ENCODE results near the gene POSTN.

POSTN gene, protein sequence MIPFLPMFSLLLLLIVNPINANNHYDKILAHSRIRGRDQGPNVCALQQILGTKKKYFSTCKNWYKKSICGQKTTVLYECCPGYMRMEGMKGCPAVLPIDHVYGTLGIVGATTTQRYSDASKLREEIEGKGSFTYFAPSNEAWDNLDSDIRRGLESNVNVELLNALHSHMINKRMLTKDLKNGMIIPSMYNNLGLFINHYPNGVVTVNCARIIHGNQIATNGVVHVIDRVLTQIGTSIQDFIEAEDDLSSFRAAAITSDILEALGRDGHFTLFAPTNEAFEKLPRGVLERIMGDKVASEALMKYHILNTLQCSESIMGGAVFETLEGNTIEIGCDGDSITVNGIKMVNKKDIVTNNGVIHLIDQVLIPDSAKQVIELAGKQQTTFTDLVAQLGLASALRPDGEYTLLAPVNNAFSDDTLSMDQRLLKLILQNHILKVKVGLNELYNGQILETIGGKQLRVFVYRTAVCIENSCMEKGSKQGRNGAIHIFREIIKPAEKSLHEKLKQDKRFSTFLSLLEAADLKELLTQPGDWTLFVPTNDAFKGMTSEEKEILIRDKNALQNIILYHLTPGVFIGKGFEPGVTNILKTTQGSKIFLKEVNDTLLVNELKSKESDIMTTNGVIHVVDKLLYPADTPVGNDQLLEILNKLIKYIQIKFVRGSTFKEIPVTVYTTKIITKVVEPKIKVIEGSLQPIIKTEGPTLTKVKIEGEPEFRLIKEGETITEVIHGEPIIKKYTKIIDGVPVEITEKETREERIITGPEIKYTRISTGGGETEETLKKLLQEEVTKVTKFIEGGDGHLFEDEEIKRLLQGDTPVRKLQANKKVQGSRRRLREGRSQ

DNA sequence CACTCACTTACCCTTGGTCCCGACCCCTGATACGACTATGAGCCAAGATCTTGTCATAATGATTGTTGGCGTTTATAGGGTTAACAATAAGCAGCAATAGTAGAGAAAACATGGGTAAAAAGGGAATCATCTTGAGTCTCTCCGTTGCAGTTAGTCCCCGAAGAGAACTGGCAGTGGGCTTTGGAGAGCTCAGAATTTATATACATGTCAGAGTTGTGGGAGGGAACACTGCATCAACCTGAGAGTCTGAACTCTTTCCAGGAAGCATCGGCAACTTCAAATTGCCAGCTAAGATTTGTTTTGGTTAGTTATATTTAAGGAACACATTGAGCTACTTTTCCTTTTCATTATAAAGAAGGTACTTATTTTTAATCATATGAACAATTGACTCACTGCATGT, at the start of gene POSTN:
Gene POSTN (minus strand): TSS at position 172 of the 400 bp plus-strand sequence. CDS start 42 bp downstream, at position 130.
- Histone ChIP-seq H3K27ac (no peak within 1 kb of the TSS), H3K4me2 (no peak within 1 kb of the TSS), H3K9ac (no peak within 1 kb of the TSS), H3K4me1 (peaks cover 7% of the 10 kb centered on the region; the same call in 1 of the 2 replicates), H4K20me1 (no peaks in the 10 kb centered on the region), H3K27me3 (no peaks in the 10 kb centered on the region), H3K4me3 (no peak within 1 kb of the TSS), H3K9me3 (no peaks in the 10 kb centered on the region), H3K36me3 (no peaks in the 10 kb centered on the region)
- no peak for TF ChIP-seq Cebpa-rat (IDR thresholded peaks at IDR 0.05)

DNA sequence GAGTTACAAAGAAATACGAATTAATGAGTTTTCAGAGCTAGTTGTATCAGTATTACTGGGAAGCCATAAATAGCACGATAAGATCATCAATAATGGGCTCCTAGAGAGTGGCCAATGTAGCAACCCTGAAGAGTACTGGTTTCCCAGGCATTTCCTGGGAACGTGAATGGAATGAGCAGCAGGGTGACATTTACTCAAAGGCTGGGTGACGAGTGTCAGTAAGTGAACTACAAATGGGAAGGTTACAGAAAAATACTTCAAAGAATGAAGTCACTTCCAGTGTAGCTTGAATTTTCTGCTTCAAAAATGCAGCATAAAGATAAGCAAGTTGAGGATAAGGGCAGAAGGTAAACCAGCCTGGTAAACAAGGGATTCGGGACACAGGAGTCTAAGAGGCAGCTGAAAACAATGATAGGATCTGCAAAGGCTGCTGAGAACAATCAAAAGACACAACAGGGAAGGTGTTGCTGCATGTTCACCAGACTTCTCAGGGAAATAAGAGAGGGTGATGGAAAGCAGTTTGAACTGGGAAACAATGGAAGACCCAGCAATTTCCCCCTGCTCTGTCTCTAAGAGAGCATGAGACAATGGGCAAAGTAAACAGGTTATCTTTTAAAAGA, 48.6 kb upstream of the POSTN start:
- Histone ChIP-seq H3K4me1 (no peaks in the 10 kb centered on the region), H3K27me3 (no peaks in the 10 kb centered on the region), H3K36me3 (no peaks in the 10 kb centered on the region), H3K9ac (no peak overlapping the region), H3K4me2 (no peak overlapping the region), H3K9me3 (no peaks in the 10 kb centered on the region), H3K4me3 (no peak overlapping the region), H4K20me1 (no peaks in the 10 kb centered on the region), H3K27ac (no peak overlapping the region)
- TF ChIP-seq Cebpa-rat (IDR thresholded peaks at IDR 0.05): no peak

DNA sequence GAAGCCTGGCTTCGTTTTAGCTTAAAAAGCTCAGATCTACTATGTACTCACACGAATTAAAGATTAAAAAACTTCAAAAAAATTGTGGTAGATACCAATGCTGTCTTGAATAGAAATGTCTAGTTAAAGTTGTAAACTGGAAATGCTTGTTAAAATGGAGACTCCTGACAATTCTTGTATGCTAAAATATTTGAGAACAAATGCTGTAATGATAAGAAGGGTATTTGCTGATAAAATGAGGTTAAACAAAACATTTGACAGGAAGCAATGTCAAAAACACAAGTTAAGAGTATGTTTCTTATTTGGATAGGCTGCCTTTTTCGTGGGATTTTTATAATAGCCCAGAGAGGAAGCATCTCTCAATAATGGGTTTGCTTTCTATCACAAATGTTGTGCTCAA, 48.0 kb upstream of the POSTN start:
- H3K27ac ChIP-seq: no peak overlapping the region
- no peaks in the 10 kb centered on the region for H3K27me3 ChIP-seq
- no peaks in the 10 kb centered on the region for H4K20me1 ChIP-seq
- no peak overlapping the region for H3K4me3 ChIP-seq
- H3K9ac ChIP-seq: no peak overlapping the region
- TF ChIP-seq Cebpa-rat (IDR thresholded peaks at IDR 0.05): no peak
- H3K4me2 ChIP-seq: no peak overlapping the region
- H3K36me3 ChIP-seq: no peaks in the 10 kb centered on the region
- H3K9me3 ChIP-seq: no peaks in the 10 kb centered on the region
- H3K4me1 ChIP-seq: no peaks in the 10 kb centered on the region

DNA sequence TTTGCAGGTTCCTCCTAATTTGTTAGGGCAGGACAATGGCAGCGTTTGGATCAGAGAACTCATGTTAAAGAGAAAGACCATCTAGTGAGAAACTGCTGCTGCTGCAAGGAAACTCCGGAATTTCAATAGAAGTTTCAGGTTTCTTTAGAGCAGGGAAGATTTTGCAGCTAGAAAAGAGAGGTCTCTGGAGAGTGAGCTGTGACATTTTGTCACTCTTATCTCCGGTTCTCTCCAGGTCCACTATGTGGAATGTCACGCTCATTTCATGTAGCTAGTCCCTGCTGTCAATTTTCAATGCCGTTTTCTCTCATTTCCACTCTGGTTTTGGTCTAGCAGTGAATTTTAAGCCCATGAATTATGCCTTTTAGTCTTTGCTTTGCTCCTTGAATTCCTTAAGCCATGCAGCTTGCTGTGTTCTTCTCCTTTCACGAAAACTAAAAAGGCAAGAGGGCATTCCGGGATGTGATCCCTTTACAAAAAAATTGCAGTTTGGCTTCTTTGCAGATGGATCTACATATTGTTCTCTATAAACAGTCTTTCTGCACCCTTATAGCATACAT, 46.7 kb upstream of the POSTN start:
- TF ChIP-seq Cebpa-rat (IDR thresholded peaks at IDR 0.05): no peak
- Histone ChIP-seq H3K4me3 (no peak overlapping the region), H3K9me3 (no peaks in the 10 kb centered on the region), H4K20me1 (no peaks in the 10 kb centered on the region), H3K9ac (no peak overlapping the region), H3K4me2 (no peak overlapping the region), H3K27ac (no peak overlapping the region), H3K36me3 (no peaks in the 10 kb centered on the region), H3K27me3 (no peaks in the 10 kb centered on the region), H3K4me1 (no peaks in the 10 kb centered on the region)

DNA sequence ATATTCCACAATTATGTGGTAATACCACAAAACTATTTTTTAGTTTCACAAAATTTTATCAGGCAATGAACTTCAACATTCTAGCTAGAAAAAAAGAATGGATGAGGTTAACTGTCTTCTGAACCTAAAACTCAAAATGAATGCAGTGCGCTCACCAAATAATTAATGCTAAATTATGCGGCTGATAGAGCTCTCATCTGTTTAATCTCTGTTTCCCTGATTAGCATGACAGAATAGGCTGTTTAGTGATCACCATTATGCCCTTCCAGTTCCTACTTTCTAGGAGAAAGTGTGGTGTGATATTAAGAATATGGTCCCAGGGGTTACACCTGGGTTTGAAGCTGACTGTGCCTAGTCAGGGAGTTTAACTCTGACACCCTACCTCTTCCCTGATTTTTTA, 42.8 kb upstream of the POSTN start:
- Histone ChIP-seq H3K4me2 (no peak overlapping the region), H3K4me3 (no peak overlapping the region), H4K20me1 (no peaks in the 10 kb centered on the region), H3K27me3 (no peaks in the 10 kb centered on the region), H3K4me1 (no peaks in the 10 kb centered on the region), H3K9me3 (no peaks in the 10 kb centered on the region), H3K36me3 (no peaks in the 10 kb centered on the region), H3K9ac (no peak overlapping the region), H3K27ac (no peak overlapping the region)
- TF ChIP-seq Cebpa-rat (IDR thresholded peaks at IDR 0.05): no peak

DNA sequence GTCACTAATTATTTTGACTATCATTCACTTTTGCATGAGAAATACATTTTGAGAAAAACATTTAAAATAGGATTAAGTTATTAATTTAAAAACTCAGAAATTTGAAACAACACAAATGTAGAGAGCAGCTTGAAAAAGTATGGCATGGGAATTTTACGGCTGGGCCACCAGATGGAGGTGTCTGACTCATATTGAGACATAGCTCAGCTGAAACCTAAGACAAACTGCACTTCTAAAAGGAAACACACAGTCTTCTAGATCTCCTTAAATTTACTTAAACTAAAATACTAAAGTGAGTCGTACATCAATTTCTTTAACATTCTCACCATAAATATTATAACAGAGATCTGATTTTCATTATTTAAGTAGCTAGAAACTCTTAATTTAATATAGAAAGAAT, 41.9 kb upstream of the POSTN start:
- Histone ChIP-seq H4K20me1 (no peaks in the 10 kb centered on the region), H3K4me1 (no peaks in the 10 kb centered on the region), H3K36me3 (no peaks in the 10 kb centered on the region), H3K9me3 (no peaks in the 10 kb centered on the region), H3K4me3 (no peak overlapping the region), H3K27me3 (no peaks in the 10 kb centered on the region), H3K27ac (no peak overlapping the region), H3K9ac (no peak overlapping the region), H3K4me2 (no peak overlapping the region)
- no peak for TF ChIP-seq Cebpa-rat (IDR thresholded peaks at IDR 0.05)

DNA sequence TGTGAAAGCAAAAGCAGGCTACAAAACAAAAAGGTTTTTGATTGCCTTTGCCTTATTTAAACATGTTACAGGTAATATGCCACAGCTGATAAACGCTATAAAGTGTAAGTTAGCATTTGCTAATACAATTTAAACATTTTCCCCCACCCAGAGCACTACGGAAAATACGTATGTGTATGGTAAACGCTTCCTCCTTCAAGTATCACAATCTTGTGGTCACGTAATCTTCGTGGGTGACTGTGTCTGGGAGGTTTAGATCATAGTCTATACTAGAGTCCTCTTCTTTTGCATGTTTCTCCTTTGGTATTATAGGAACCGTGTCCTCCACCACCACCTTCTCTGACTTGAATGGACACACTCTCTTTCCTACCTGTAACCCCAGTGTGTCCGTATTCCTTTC, 38.1 kb upstream of the POSTN start:
- H3K27me3 ChIP-seq: no peaks in the 10 kb centered on the region
- no peaks in the 10 kb centered on the region for H4K20me1 ChIP-seq
- H3K4me3 ChIP-seq: no peak overlapping the region
- H3K4me1 ChIP-seq: no peaks in the 10 kb centered on the region
- no peak for TF ChIP-seq Cebpa-rat (IDR thresholded peaks at IDR 0.05)
- H3K36me3 ChIP-seq: no peaks in the 10 kb centered on the region
- H3K9ac ChIP-seq: no peak overlapping the region
- no peak overlapping the region for H3K4me2 ChIP-seq
- no peak overlapping the region for H3K27ac ChIP-seq
- no peaks in the 10 kb centered on the region for H3K9me3 ChIP-seq

DNA sequence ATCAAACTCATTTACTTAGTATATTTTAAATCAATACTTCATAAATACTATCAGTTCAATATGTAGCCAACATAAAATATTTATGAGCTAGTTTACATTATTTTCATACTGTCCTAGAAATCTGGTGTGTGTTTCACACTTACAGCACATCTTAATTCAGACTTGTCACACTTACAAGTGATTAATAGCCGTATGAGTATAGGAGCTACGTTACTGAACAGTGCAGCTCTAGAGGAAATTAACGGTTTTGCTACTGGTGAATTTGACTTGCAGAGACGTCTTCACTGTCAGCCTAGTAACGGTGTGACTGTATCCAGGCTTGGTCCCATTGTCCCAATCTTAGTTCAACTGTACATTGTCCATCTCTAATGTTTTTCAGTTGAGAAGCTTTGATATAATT, 33.7 kb upstream of the POSTN start:
- no peaks in the 10 kb centered on the region for H3K4me1 ChIP-seq
- H3K36me3 ChIP-seq: no peaks in the 10 kb centered on the region
- H3K4me3 ChIP-seq: no peak overlapping the region
- H3K4me2 ChIP-seq: no peak overlapping the region
- no peaks in the 10 kb centered on the region for H4K20me1 ChIP-seq
- no peak overlapping the region for H3K27ac ChIP-seq
- H3K27me3 ChIP-seq: no peaks in the 10 kb centered on the region
- no peaks in the 10 kb centered on the region for H3K9me3 ChIP-seq
- TF ChIP-seq Cebpa-rat (IDR thresholded peaks at IDR 0.05): no peak
- H3K9ac ChIP-seq: no peak overlapping the region

DNA sequence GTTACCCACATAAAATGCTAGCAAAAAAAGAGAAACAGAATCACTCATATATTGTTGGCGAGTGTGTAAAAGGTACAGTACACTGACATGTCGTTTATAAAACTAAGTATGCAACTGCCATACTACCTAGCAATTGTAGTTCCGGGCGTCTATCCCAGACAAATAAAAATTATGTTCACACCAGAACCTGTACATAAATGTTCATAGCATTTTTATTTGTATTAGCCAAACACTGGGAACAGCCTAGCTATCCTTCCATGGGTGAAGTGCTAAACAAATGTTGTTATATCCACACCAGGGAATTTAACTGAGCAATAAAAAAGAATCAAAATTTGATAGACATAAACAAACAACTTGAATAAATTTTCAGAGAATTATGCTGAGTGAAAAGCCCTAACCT, 28.9 kb upstream of the POSTN start:
- Histone ChIP-seq H3K4me2 (no peak overlapping the region), H3K27me3 (no peaks in the 10 kb centered on the region), H3K36me3 (no peaks in the 10 kb centered on the region), H3K4me3 (no peak overlapping the region), H3K4me1 (no peaks in the 10 kb centered on the region), H3K27ac (no peak overlapping the region), H3K9ac (no peak overlapping the region), H4K20me1 (no peaks in the 10 kb centered on the region), H3K9me3 (no peaks in the 10 kb centered on the region)
- TF ChIP-seq Cebpa-rat (IDR thresholded peaks at IDR 0.05): no peak
